ENCODE data around the gene ANKRD23. TPM values are rescaled to one million over a fixed set of nuclear protein-coding genes. Genes with fewer than 3 reads are reported as not detected.

ANKRD23 gene
- total and polyA plus RNA-seq, 2 of the 13 experiments (the other 11 are each of a cell fraction or from before 2014, with no cell fraction given), result 1.5 to 1.6 TPM

GRCh38 chr2:96869281-96869821 is 25.5 kb upstream of the ANKRD23 start (continued):
- TF ChIP-seq TIGD3 (CRISPR knock-in tag; IDR thresholded peaks at IDR 0.05; ENCODE audit: borderline replicate concordance) (no peak), ZNF7 (CRISPR knock-in tag; IDR thresholded peaks at IDR 0.05) (no peak), KMT2A (CRISPR knock-in tag; IDR thresholded peaks at IDR 0.05) (0 out of 2 replicates have a peak, but pooled peaks have one; percentile 3), ZNF260 (CRISPR knock-in tag; IDR thresholded peaks at IDR 0.05; ENCODE audit: borderline replicate concordance, low read depth) (no peak), ZMYM4 (CRISPR knock-in tag; IDR thresholded peaks at IDR 0.05) (no peak), ZNF282 (IDR thresholded peaks at IDR 0.05; ENCODE audit: partially characterized antibody) (no peak), ATAD3A (CRISPR knock-in tag; IDR thresholded peaks at IDR 0.05) (no peak), TBX2 (CRISPR knock-in tag; IDR thresholded peaks at IDR 0.05; ENCODE audit: borderline replicate concordance) (peak; percentile 5; the same call in 1 of the 2 replicates), ZNF430 (CRISPR knock-in tag; IDR thresholded peaks at IDR 0.05) (no peak), MED13 (CRISPR knock-in tag; IDR thresholded peaks at IDR 0.05) (0 out of 2 replicates have a peak, but pooled peaks have one; percentile 30), HMG20B (CRISPR knock-in tag; conservative IDR thresholded peaks at IDR 0.05) (no peak), ZNF3 (CRISPR knock-in tag; IDR thresholded peaks at IDR 0.05) (no peak), ZNF770 (CRISPR knock-in tag; IDR thresholded peaks at IDR 0.05) (no peak), SNRNP70 (IDR thresholded peaks at IDR 0.05; ENCODE audit: low read depth, low read length) (no peak), ZNF543 (CRISPR knock-in tag; IDR thresholded peaks at IDR 0.05) (no peak), HOMEZ (CRISPR knock-in tag; IDR thresholded peaks at IDR 0.05; ENCODE audit: low read depth) (no peak), E2F5 (CRISPR knock-in tag; conservative IDR thresholded peaks at IDR 0.05) (no peak), PITX1 (CRISPR knock-in tag; IDR thresholded peaks at IDR 0.05) (no peak), MAF1 (CRISPR knock-in tag; IDR thresholded peaks at IDR 0.05; ENCODE audit: borderline replicate concordance) (no peak)

Measured in HepG2 (cell line).